Testis (tissue), 2 donors: ENCODE data around the gene DQX1.

ENCODE experiments used
- POLR2A ChIP-seq: fragments of 450-650 bp; IDR thresholded peaks from one replicate; pipeline ENCODE4 v1.6.1; 2017; ENCODE audit warnings: antibody characterized with exemption, mild to moderate bottlenecking, moderate library complexity
- TF ChIP-seq, protein P1 (sequence below), 3 experiments: fragments of 450-650 bp in 2 of 3; fragments of 200-600 bp in 1 of 3; sonication (generic) in 1 of 3; IDR thresholded peaks; one replicate each; pipeline ENCODE4 v1.5.1; 2016 to 2019; ENCODE audit warnings: antibody characterized with exemption in 3 of 3, mild to moderate bottlenecking in 2 of 3, moderate library complexity in 1 of 3

DNA sequence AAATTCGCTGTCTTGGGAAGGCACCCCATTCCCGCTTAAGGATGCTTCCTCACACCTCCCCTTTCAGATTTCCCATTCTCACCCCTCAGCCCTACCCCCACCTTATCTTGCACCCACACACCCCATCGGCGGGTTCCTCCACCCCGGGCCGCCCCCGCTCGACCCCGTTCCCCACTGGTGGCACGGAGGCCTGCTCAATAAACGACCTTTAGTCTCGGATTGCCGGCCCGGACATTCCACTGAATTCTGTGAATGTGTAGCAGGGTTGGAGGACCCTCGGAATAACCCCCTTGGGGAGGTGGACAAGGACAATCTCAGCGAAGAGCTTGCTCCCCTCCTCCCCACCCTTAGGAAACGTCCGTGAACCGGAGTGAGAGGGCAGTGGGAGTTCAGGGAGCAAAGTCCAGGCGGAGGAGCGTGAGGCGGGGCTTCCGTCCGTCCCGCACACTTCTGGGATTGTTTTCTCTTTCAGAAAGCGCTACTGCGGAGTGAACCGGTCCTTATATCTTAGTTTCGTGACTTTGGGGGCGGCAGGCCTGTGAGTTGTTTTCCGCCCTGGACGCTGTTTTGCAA lies 23.8 kb downstream of the DQX1 start:
- TF ChIP-seq, protein P1, sequence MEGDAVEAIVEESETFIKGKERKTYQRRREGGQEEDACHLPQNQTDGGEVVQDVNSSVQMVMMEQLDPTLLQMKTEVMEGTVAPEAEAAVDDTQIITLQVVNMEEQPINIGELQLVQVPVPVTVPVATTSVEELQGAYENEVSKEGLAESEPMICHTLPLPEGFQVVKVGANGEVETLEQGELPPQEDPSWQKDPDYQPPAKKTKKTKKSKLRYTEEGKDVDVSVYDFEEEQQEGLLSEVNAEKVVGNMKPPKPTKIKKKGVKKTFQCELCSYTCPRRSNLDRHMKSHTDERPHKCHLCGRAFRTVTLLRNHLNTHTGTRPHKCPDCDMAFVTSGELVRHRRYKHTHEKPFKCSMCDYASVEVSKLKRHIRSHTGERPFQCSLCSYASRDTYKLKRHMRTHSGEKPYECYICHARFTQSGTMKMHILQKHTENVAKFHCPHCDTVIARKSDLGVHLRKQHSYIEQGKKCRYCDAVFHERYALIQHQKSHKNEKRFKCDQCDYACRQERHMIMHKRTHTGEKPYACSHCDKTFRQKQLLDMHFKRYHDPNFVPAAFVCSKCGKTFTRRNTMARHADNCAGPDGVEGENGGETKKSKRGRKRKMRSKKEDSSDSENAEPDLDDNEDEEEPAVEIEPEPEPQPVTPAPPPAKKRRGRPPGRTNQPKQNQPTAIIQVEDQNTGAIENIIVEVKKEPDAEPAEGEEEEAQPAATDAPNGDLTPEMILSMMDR (IDR thresholded peaks at IDR 0.05) = no peak
- TF ChIP-seq POLR2A = no peak
